ENCODE results near the gene STXBP4.

DNA sequence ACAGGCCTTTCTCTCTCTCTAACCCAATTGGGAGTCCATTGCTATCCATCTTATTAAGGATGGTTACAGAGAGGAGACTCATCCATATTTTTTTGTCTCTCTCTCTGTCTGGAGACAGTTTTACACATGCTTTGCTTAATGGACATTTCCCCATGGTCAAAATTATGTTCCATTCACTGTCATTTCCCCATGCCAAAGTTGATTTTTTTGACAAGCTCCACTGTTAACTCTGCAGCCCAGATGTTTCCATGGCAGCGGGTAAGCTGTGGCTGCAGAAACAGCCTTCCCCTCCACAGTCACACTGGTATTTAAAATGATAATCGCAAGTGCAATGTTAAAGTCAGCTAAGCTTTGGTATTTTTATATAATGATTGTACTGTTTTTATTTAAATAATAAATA lies 232.3 kb downstream of the STXBP4 start:
- TF ChIP-seq CTCF (IDR thresholded peaks at IDR 0.05; ENCODE audit: low read length) (no peak), EZH2 (optimal IDR thresholded peaks at IDR 0.05; ENCODE audit: low read depth, low read length) (no peak)

Data from MM.1S (cell line).